ENCODE measurements around the gene PPARA. TPM values are rescaled to one million over a fixed set of nuclear protein-coding genes. Genes with fewer than 3 reads are reported as not detected.

The PPARA gene
- total and polyA plus RNA-seq, 7 donors, result 11.0 to 55.8 (median 37.3) TPM

- ATAC-seq (no peak), DNase-seq (no peak)
- H3K4me1 ChIP-seq, result peaks cover 27% of the 10 kb centered on the region
- no peak overlapping the region for H3K27ac ChIP-seq
- TF ChIP-seq CTCF (IDR thresholded peaks at IDR 0.05), result no peak
- H3K27me3 ChIP-seq (ENCODE audit: insufficient read depth in 3 of 3, low read length in 2 of 3), result no peaks in the 10 kb centered on the region
- no peaks in the 10 kb centered on the region for H3K9me3 ChIP-seq
- H3K36me3 ChIP-seq (ENCODE audit: insufficient read depth in 1 of 2, low read depth in 1 of 2), result peaks cover 0 to 57% of the 10 kb centered on the region in 2 donors
- H3K4me3 ChIP-seq, result no peak overlapping the region
- intact Hi-C loops (cut with DNase I), result no loop called here
- 49 to 78% (median 69%) methylated on average over 6 of the region's 6 CpGs for WGBS, 3 donors
These were observed 90.2 kb downstream of the PPARA start for GRCh38 chr22:46240506-46240905.

- ATAC-seq, result no peak
- TF ChIP-seq CTCF (IDR thresholded peaks at IDR 0.05), result no peak
- Histone ChIP-seq H3K36me3 (ENCODE audit: insufficient read depth in 1 of 2, low read depth in 1 of 2) (peaks cover 0 to 53% of the 10 kb centered on the region in 2 donors), H3K27ac (no peak overlapping the region), H3K4me1 (peaks cover 31% of the 10 kb centered on the region), H3K9me3 (no peaks in the 10 kb centered on the region), H3K27me3 (ENCODE audit: insufficient read depth in 3 of 3, low read length in 2 of 3) (no peaks in the 10 kb centered on the region), H3K4me3 (no peak overlapping the region)
- intact Hi-C loops (cut with DNase I), result no loop called here
- WGBS, 3 donors, result 40 to 68% (median 51%) methylated on average over 7 of the region's 7 CpGs
- DNase-seq, result no peak
These were observed 90.6 kb downstream of the PPARA start for GRCh38 chr22:46240907-46241306.

- H3K36me3 ChIP-seq (ENCODE audit: insufficient read depth in 1 of 2, low read depth in 1 of 2), result peaks cover 0 to 47% of the 10 kb centered on the region in 2 donors
- peaks cover 33% of the 10 kb centered on the region for H3K4me1 ChIP-seq
- intact Hi-C loops (cut with DNase I), result no loop called here
- no peak overlapping the region for H3K27ac ChIP-seq
- WGBS, 3 donors, result 29 to 55% (median 35%) methylated on average over 5 of the region's 5 CpGs
- DNase-seq (no peak), ATAC-seq (no peak)
- H3K9me3 ChIP-seq, result no peaks in the 10 kb centered on the region
- no peak for TF ChIP-seq CTCF (IDR thresholded peaks at IDR 0.05)
- H3K4me3 ChIP-seq, result no peak overlapping the region
- no peaks in the 10 kb centered on the region for H3K27me3 ChIP-seq (ENCODE audit: insufficient read depth in 3 of 3, low read length in 2 of 3)
These were observed 91.2 kb downstream of the PPARA start for GRCh38 chr22:46241396-46242007.

DNA sequence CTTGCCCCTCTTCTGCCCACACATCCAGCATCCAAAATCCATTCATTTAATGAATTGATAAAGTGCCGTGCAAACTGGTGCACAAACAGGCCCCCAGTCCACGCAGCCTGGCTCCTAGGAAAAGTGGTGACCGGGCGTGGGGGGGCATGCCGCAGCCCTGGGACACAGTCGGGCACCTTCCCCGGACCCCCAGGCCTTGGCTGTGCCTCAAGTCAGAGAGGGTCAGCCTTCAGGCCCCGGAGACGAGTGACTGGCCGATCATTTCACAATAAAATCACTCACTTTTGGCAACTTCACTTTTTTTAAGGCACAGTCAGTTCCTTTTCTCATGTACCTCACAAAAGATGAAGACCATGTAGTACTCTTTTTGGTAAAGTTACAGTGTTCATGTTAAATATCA lies 91.8 kb downstream of the PPARA start:
- Histone ChIP-seq H3K9me3 (no peaks in the 10 kb centered on the region), H3K27me3 (ENCODE audit: insufficient read depth in 3 of 3, low read length in 2 of 3) (no peaks in the 10 kb centered on the region), H3K27ac (no peak overlapping the region), H3K4me3 (no peak overlapping the region), H3K36me3 (ENCODE audit: insufficient read depth in 1 of 2, low read depth in 1 of 2) (peaks cover 0 to 42% of the 10 kb centered on the region in 2 donors), H3K4me1 (peaks cover 33% of the 10 kb centered on the region)
- 85 to 96% (median 92%) methylated on average over 10 of the region's 10 CpGs for WGBS, 3 donors
- no peak for DNase-seq
- no peak for ATAC-seq
- TF ChIP-seq CTCF (IDR thresholded peaks at IDR 0.05), result no peak
- intact Hi-C loops (cut with DNase I), result no loop called here

DNA sequence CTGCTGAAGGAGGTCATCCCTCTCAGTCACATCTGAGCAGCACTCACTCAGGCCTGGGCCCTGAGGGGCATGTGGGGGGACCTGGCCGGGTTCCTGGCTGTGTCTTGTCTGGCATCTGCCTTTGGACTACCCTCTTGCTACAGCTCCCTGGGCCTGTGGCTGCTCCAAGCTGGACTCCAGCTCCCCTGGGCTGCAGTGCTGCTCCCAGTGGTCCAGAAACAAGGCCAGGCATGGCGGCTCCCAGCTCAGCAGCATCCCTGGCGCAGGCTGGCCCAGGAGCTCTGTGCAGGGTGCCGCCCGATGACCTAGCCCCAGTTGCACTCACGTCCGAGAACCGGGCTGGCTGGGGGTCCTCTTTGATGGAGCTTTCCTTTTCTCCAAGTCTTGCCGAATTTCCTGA lies 94.4 kb downstream of the PPARA start:
- no peak for ATAC-seq
- Histone ChIP-seq H3K27me3 (ENCODE audit: insufficient read depth in 3 of 3, low read length in 2 of 3) (no peaks in the 10 kb centered on the region), H3K4me3 (no peak overlapping the region), H3K9me3 (no peaks in the 10 kb centered on the region), H3K4me1 (peaks cover 36% of the 10 kb centered on the region), H3K36me3 (ENCODE audit: insufficient read depth in 1 of 2, low read depth in 1 of 2) (peaks cover 0 to 30% of the 10 kb centered on the region in 2 donors), H3K27ac (peak overlapping the region; percentile 75)
- DNase-seq, result peak in 1 of 2 donors; percentile 35
- intact Hi-C loops (cut with DNase I), result loop anchor here in 1 of 2 donors (5.0 kb wide), 1 partner anchor 97 kb away; no protein-coding TSS in a partner anchor
- WGBS, 3 donors, result 61 to 79% (median 78%) methylated on average over 9 of the region's 9 CpGs
- no peak for TF ChIP-seq CTCF (IDR thresholded peaks at IDR 0.05)

Measured in psoas muscle (tissue), 8 donors.